Measurements from ENCODE around the gene GLIPR1L1.
A peak's percentile ranks its signal among the peaks of the same experiment; 100 is the strongest.
"Not testable (repeated sequence)": the region's sequence is repeated elsewhere in the genome, so short reads cannot be mapped to it uniquely, and the experiment has no call there.

GLIPR1L1 gene

DNA sequence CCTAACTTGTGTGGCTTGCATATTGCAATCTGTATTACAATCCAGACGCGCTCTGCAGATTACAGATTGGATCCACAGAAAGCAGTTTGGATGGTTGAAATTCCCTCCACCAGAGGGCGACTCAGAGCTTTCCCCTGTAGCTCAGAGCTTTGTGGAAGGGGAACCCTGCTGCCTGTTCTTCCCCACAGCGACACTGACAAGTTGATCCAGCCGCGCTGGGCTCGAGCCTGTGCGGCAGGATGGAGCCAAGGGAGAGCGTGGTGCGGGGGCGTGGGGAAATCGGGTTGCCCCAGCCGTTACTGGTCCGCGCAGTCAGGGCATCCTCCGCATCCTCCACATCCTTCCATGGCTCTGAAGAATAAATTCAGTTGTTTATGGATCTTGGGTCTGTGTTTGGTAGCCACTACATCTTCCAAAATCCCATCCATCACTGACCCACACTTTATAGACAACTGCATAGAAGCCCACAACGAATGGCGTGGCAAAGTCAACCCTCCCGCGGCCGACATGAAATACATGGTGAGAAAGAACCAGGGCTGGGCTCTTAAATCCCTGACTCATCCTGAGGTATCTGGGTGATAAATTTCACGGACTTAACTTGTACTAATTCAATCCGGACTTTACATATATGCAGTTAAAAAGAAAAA lies at the start of gene GLIPR1L1:
TSS of gene GLIPR1L1 (plus strand) at position 287 of the 647 bp plus-strand sequence. CDS start at position 346, 59 bp downstream.
- DNase-seq, result peak; percentile 81

- DNase-seq, result no peak
Measured at GRCh38 chr12:75288860-75289259, 45.6 kb upstream of the GLIPR1L1 start.

DNA sequence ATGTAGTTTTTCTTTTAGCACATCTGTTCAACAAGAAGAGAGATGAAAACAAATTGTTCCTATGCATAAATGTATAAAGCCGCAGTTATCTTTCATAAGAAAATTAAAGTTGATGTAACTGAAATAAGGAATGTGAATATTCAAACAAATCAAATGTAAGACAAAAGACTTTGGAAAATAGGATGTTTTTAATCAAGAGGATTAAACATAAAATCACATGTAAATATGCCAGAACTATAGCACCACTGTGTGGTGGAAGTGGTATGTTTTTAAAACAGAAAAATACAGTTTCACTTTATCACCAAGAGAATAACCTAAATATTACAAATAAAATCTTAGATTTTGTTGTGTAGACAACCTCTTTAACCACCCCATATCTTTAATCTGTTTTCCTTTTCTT lies 44.7 kb upstream of the GLIPR1L1 start:
- DNase-seq, result peak; percentile 17

DNA sequence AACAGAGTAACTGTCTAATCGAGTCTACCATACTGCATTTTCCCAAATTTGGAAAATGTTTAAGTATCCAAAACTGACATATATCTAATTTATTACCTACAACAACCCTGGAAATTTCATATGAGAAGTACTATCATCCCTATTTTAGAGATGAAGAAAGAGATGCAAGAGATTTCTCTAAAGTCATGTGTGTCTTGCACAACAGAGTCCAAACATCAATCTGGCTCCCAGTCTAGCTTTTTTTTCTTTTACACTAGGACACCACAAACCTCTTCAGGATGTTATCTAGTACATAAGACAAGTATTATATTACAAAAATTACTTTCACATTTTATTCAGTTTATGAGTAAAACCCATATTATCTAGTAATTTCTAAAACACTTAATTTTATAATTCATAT lies 43.5 kb upstream of the GLIPR1L1 start:
- no peak for DNase-seq

DNA sequence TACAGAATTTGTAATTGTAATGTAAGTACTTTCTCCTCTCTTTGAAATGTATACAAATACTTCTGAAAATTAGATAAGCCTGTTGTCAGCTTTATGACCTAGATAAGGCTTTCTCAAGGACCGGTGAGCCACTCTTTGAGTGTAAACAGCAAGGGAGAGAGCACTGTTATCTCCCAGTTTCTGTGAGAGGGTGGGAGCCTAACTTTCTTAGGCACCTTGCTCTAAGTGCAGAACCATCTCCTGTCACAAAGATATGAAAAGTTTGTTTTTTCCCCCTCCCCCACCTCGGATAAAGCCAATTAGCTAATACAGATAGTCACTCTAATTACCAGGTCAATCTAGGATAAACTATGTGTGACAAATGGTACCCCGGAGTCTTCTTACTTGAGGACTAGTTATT lies 40.1 kb upstream of the GLIPR1L1 start:
- no peak for DNase-seq

GRCh38 chr12:75294797-75295196 lies 39.7 kb upstream of the GLIPR1L1 start:
- no peak for DNase-seq

GRCh38 chr12:75302225-75302624 lies 32.2 kb upstream of the GLIPR1L1 start:
- DNase-seq, result no peak

DNA sequence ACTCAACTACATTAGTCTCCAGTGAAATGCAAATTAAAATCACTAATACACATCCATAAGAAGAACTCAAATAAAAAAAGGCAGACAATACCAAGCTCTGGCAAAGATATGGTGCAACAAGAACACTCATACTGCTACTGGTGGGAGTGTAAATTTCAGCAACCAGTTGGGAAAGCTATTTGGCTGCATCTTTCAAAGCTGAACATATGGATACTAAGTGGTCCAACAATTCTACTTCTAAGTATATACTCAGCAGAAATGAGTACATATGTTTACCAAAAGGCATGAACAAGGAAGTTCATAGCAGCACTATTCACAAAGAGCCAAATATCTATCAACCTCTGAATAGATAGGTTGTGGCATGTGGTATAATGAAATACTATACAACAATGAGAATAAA lies 31.7 kb upstream of the GLIPR1L1 start:
- no peak for DNase-seq

DNA sequence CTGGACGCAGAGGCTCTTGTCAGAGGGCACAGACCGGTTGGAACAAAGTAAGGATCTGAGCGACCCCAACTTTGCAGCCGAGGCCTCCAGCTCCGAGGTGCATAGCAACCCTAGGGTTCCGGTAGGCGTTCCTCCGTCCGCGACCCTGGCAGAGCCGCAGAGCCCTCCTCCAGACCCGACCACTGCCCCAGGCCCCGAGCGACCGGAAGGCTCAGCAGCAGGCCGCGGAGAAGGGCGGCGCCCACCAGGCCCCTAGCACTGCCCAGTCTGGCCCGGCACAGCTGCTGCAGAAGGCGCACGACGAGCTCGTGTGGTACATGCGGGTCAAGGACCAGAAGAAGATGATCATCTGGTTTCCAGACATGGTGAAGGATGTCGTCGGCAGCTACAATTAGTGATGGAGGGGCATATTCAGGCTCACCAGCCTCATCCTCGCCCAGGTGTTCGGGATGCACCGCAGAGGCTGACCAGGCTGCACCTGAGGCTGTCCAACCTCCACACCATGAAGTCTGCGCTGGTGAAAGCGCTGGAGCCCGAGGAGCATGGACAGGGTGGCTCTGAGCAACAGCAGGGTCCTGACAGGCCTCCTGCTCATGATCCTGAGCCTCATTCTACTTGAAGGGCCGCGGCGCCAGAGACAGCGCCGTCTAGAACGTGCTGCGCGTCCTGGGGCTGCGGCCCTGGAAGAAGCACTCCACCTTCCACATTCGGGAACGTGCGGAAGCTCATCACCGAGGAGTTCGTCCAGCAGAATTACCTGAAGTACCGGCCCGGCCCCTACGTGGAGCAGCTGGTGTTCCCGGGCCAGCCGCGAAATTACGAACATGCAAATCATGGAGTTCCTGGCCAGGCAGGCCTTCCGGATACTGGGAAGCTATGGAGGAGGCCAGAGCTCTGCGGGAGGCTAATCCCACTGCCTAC lies 28.8 kb upstream of the GLIPR1L1 start:
- DNase-seq, result no peak

DNA sequence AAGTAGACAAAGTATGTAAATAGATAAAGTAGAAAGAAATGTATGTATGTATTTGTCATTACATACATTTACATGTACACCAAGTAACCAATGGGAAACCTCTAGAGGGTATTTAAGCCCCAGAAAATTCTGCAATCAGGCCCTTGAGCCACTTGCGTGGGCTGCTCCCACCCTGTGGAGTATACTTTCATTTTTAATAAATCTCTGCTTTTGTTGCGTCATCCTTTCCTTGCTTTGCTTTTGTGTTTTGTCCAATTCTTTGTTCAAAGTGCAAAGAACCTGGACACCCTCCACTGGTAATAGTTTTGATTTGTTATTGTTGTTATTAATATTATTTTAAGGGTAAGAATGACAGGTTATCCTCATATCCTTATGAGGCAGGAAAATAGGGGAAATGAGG lies 26.2 kb upstream of the GLIPR1L1 start:
- DNase-seq, result no peak

GRCh38 chr12:75311369-75311768 lies 23.1 kb upstream of the GLIPR1L1 start:
- DNase-seq, result no peak

DNA sequence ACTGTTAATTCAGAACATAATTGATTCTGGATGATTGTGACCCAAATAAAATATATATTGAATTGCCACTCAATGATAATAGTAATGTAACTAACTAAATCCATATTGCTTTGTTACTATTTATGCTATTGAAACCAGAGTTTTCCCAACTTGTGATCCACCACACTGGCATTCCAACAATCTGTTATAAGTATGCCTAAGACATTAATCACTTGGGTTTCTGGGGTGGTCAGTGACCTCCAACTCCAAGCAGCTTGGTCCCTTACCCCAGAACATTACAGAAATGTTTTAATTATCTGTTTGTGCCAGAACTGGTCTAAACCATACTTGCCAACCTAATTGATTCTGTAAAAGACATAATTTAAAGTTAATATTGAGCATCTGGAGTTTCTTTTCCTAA lies 19.0 kb upstream of the GLIPR1L1 start:
- DNase-seq, result no peak

GRCh38 chr12:75317784-75318183 lies 16.7 kb upstream of the GLIPR1L1 start:
- no peak for DNase-seq

GRCh38 chr12:75322464-75322863 lies 12.0 kb upstream of the GLIPR1L1 start:
- DNase-seq, result no peak

DNA sequence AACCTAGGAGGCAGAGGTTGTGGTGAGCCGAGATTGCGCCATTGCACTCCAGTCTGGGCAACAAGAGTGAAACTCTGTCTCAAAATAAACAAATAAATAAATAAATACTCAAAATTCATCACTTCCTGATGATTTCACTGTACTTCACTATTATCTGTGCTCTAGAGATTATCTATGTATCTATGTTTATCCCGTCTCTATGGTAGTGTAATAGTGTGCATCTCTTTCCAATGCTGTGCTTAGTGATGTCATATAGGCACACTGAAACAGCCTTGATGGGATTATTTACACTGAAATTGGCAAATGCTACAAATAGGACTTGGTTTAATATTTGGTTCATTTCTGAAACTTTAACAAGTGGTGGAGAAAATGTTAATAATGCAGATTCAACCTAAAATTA lies 10.8 kb upstream of the GLIPR1L1 start:
- no peak for DNase-seq

- DNase-seq, result no peak
Measured at GRCh38 chr12:75327642-75328041, 6.8 kb upstream of the GLIPR1L1 start.

GRCh38 chr12:75329918-75330826 lies 4.3 kb upstream of the GLIPR1L1 start, which contains the start of gene CAPS2:
CAPS2 (minus strand) TSS chr12:75330324; CDS start chr12:75326498, 3,826 bp downstream.
- DNase-seq, result peak; percentile 83

GRCh38 chr12:75337905-75338304 lies 3.4 kb downstream of the GLIPR1L1 start:
- no peak for DNase-seq

- DNase-seq, result no peak
Measured at GRCh38 chr12:75341873-75342272, 7.4 kb downstream of the GLIPR1L1 start.

DNA sequence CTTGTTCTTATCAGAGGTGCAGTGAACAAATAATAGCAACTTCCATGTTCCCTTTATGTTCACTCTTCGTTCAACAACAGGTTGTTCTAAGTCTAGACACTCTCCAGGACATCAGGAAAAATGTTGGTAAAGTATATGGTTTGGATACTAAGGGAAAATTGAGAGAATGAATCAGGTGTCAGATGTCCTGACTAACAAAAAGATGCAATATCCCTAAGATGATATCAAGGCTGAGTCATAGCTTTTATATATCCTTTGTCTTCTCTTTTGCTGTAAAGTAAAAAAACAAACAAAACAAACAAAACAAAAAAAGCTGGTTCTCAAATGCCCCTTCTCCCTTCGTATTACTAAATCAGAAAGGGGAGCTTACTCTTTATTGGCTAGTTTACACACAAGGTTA lies 11.1 kb downstream of the GLIPR1L1 start:
- DNase-seq, result no peak

- DNase-seq, result not testable (repeated sequence)
Measured at GRCh38 chr12:75346215-75346614, 11.7 kb downstream of the GLIPR1L1 start.

DNA sequence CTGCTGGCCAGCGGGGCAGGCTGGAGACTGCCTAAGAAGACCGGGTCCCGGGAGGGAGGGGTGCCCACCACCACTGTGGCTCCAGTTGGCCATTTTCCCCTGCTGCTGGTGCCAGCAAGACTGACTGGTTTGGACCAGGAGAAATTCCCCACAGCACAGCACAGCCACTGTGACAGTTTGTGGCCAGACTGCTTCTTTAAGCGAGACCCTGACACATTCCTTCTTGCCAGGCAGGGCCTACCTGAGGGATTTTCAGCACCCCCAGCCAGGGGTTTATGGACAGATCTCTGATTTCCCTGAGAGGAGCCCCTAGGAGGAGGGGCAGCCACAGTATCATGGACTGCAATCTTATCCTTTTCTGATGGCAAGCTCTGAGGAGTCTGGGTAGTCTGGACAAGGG lies 15.5 kb downstream of the GLIPR1L1 start:
- no peak for DNase-seq

DNA sequence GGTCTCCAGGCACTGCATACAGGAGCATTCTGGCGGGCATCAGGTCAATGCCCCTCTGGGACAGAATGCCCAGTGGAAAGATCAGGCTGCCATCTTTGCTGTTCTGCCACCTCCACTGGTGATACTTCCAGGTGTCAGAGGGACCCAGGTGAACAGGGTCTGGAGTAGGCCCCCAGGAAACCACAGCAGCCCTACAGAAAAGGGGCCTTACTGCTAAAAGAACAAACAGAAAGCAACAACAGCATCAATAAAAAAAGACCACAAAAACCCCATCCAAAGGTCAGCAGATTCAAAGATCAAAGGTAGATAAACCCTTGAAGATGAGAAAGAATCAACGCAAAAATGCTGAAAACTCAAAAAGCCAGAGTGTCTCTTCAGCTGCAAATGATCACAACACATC lies 15.9 kb downstream of the GLIPR1L1 start:
- DNase-seq, result no peak
